Measurements from ENCODE around the gene SYT11.

Gene SYT11

GRCh38 chr1:155898888-155899287, 39.5 kb downstream of the SYT11 start:
- Mint-ChIP-seq H3K4me3 (no peak overlapping the region), H3K27me3 (ENCODE audit: low read depth) (no peaks in the 10 kb centered on the region), H3K27ac (peak overlapping the region in 1 of 3 experiments; percentile 33), H3K9me3 (no peaks in the 10 kb centered on the region), H3K4me1 (no peaks in the 10 kb centered on the region), H3K36me3 (ENCODE audit: low read depth) (peaks cover 48% of the 10 kb centered on the region)
- no peak for TF ChIP-seq CTCF (IDR thresholded peaks at IDR 0.05; ENCODE audit: unreplicated experiment in 3 of 3)

GRCh38 chr1:155899683-155900082, 40.3 kb downstream of the SYT11 start:
- no peak for TF ChIP-seq CTCF (IDR thresholded peaks at IDR 0.05; ENCODE audit: unreplicated experiment in 3 of 3)
- H3K9me3 Mint-ChIP-seq: no peaks in the 10 kb centered on the region

GRCh38 chr1:155900161-155900560, 40.8 kb downstream of the SYT11 start:
- no peak for TF ChIP-seq CTCF (IDR thresholded peaks at IDR 0.05; ENCODE audit: unreplicated experiment in 3 of 3)

More at GRCh38 chr1:155899683-155900082, 40.3 kb downstream of the SYT11 start:
- peak overlapping the region in 1 of 3 experiments; percentile 33 for H3K27ac Mint-ChIP-seq
- H3K4me1 Mint-ChIP-seq: no peaks in the 10 kb centered on the region
- no peaks in the 10 kb centered on the region for H3K27me3 Mint-ChIP-seq (ENCODE audit: low read depth)
- H3K4me3 Mint-ChIP-seq: no peak overlapping the region
- peaks cover 56% of the 10 kb centered on the region for H3K36me3 Mint-ChIP-seq (ENCODE audit: low read depth)

DNA sequence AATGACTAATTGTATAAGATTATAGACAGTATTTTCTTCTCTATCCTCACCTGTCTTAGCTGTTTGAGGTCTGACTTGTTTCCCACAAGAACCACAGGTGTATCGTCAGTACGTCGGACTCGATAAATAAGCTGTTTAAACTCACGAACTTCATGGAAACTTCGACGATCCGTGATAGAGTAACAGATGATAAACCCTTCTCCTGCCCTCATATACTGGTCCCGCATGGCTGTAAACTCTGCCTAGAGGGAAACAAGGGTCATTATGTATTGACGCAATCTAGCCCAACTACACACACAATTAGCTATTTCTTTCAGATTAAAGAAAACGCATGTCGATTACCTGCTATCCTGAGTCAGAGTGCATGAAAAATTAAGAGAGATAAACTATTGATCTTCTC, 44.9 kb downstream of the SYT11 start:
- TF ChIP-seq CTCF (IDR thresholded peaks at IDR 0.05; ENCODE audit: unreplicated experiment in 3 of 3): no peak
- Mint-ChIP-seq H3K4me1 (no peaks in the 10 kb centered on the region), H3K36me3 (ENCODE audit: low read depth) (peaks cover 55% of the 10 kb centered on the region), H3K27ac (no peak overlapping the region), H3K4me3 (no peak overlapping the region), H3K9me3 (no peaks in the 10 kb centered on the region), H3K27me3 (ENCODE audit: low read depth) (no peaks in the 10 kb centered on the region)

More at GRCh38 chr1:155900161-155900560, 40.8 kb downstream of the SYT11 start:
- H3K4me3 Mint-ChIP-seq: no peak overlapping the region
- peaks cover 58% of the 10 kb centered on the region for H3K36me3 Mint-ChIP-seq (ENCODE audit: low read depth)
- H3K27me3 Mint-ChIP-seq (ENCODE audit: low read depth): no peaks in the 10 kb centered on the region
- H3K9me3 Mint-ChIP-seq: no peaks in the 10 kb centered on the region
- H3K4me1 Mint-ChIP-seq: no peaks in the 10 kb centered on the region
- H3K27ac Mint-ChIP-seq: no peak overlapping the region

DNA sequence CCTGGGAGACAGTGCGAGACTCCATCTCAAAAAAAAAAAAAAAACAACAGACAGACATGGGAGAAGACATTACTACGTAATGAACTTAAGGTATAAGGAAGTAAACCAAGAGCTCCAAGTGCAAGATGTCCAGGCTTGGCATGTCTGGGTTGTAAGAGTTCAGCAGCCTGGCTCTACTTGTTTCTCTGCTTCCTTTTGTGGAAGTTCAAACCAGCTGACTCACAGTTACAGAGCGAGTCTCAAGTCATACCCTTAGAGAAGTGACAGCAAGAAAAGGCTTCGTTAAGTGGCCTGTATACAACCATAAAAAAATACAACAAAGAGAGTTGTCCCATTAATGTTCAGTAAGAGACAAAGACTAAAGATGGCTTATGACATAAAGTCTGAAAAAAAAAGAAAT, 50.5 kb downstream of the SYT11 start:
- Mint-ChIP-seq H3K27me3 (ENCODE audit: low read depth) (no peaks in the 10 kb centered on the region), H3K36me3 (ENCODE audit: low read depth) (peaks cover 55% of the 10 kb centered on the region), H3K4me3 (peak overlapping the region; percentile 95 to 99 (median 98)), H3K9me3 (no peaks in the 10 kb centered on the region), H3K4me1 (peaks cover 17% of the 10 kb centered on the region), H3K27ac (peak overlapping the region; percentile 51 to 95 (median 91))
- TF ChIP-seq CTCF (IDR thresholded peaks at IDR 0.05; ENCODE audit: unreplicated experiment in 3 of 3): no peak

- TF ChIP-seq CTCF (IDR thresholded peaks at IDR 0.05; ENCODE audit: unreplicated experiment in 3 of 3): no peak
- peaks cover 17% of the 10 kb centered on the region for H3K4me1 Mint-ChIP-seq
Observed at GRCh38 chr1:155910621-155911121, 51.3 kb downstream of the SYT11 start.

More at GRCh38 chr1:155910621-155911121, 51.3 kb downstream of the SYT11 start:
- Mint-ChIP-seq H3K27ac (peak overlapping the region; percentile 91 to 96 (median 95)), H3K9me3 (no peaks in the 10 kb centered on the region), H3K4me3 (peak overlapping the region; percentile 95 to 99 (median 98)), H3K27me3 (ENCODE audit: low read depth) (no peaks in the 10 kb centered on the region), H3K36me3 (ENCODE audit: low read depth) (peaks cover 58% of the 10 kb centered on the region)

Measured in nephron (organoid).